Measurements from ENCODE around the gene GUCD1. TPM values are rescaled to one million over a fixed set of nuclear protein-coding genes. Genes with fewer than 3 reads are reported as not detected.

The GUCD1 gene
- total RNA-seq, 2 experiments from 2014 or later = 94.2 to 99.5 TPM

Other genes with a start within 250 kb of the GUCD1 start
- 10 to 100 TPM; 30.5 to 33.0 TPM for gene ADORA2A, start 127.5 kb downstream of the GUCD1 start, total RNA-seq
- gene UPB1, start 59.8 kb downstream of the GUCD1 start, total RNA-seq = under 1 TPM; 0.19 to 0.31 TPM
- 100 to 1,000 TPM; 131 TPM for gene SNRPD3, start 861 bp upstream of the GUCD1 start, total RNA-seq
- gene LRRC75B, start 37.9 kb upstream of the GUCD1 start, total RNA-seq = 1 to 10 TPM; 1.1 to 1.2 TPM
- 10 to 100 TPM; 39.5 to 41.5 TPM for gene GGT1, start 48.1 kb upstream of the GUCD1 start, total RNA-seq
- gene PIWIL3, start 219.6 kb upstream of the GUCD1 start, total RNA-seq = not detected